ENCODE results near the gene ZNF892. TPM values are rescaled to one million over a fixed set of nuclear protein-coding genes. Genes with fewer than 3 reads are reported as not detected.
"Not testable (repeated sequence)": the region's sequence is repeated elsewhere in the genome, so short reads cannot be mapped to it uniquely, and the experiment has no call there.

The ZNF892 gene
- total RNA-seq, 1 experiment from 2014 or later = 0.32 TPM

GRCh38 chr2:95225658-95226057, 18.3 kb downstream of the ZNF892 start:
- no peak for DNase-seq (ENCODE audit: low read depth)

DNA sequence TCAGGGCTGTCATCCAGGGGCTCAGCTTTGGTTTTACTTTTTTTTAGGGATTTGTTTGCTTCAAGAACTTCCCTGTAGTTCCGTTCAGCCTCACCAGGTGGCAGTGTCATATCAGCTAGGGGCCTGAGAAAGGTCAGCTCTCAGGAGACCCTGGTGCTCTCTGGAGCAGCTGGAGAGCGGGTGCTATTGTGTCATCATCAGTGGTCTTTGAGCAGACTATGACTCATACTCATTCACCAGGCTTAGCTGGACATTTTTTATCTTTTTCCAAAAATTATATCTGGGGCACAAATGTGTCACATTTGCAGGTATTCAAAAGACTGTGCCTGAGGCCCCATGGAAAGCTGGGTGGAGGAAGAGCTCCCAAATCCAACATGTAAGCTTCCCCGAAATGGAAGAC, 24.4 kb downstream of the ZNF892 start:
- peak; percentile 69 for DNase-seq (ENCODE audit: low read depth)

DNA sequence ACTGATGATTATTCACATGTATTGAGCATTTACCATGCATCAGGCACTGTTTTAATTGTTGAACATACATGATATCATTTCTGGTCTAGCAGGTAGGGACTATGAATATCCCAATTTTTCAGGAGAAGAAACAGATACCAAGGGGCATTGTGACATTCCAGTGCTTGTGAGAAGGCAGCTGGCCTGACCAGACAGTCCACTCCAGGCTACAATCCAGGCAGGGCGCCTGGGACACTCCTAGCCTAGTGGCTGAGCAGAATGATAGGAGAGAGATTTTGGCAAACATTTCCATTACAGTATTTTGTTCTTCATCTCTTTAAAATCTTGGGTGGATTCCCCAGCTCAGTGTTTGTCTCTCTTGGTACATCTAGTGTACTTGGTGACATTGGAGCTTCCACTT, 24.9 kb downstream of the ZNF892 start:
- no peak for DNase-seq (ENCODE audit: low read depth)

GRCh38 chr2:95234286-95234785, 27.0 kb downstream of the ZNF892 start:
- DNase-seq (ENCODE audit: low read depth) = no peak

DNA sequence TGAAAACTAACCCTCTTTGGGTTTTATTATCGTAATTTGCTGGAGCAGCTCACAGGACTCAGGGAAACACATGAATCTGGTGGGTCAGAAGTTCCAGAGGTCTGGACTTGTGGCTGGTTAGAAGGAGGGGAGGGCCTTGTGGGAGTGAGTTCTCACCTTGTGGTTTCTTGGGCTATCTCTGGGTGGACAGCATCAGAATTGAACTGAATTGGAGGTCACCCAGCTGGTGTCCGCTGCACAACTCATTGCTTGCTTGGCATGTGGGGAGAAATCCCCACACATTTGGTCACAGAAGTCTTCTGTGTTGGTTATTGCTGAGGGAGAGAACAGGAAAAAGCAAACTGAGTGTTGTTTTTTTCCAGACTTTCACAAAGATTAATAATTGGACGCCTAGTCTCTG, 27.5 kb downstream of the ZNF892 start:
- no peak for DNase-seq (ENCODE audit: low read depth)

DNA sequence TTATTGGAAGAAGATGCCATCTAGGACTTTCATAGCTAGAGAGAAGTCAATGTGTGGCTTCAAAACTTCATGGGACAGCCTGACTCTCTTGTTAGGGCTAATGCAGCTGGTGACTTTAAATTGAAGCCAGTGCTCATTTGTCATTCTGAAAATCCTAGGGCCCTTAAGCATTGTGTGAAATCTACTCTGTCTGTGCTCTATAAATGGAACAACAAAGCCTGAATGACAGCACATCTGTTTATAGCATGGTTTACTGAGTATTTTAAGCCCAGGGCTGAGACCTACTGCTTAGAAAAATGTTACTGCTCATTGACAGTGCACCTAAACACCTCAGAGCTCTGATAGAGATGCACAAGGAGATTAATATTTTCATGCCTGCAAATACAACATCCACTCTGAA, 30.8 kb downstream of the ZNF892 start:
- no peak for DNase-seq (ENCODE audit: low read depth)

DNA sequence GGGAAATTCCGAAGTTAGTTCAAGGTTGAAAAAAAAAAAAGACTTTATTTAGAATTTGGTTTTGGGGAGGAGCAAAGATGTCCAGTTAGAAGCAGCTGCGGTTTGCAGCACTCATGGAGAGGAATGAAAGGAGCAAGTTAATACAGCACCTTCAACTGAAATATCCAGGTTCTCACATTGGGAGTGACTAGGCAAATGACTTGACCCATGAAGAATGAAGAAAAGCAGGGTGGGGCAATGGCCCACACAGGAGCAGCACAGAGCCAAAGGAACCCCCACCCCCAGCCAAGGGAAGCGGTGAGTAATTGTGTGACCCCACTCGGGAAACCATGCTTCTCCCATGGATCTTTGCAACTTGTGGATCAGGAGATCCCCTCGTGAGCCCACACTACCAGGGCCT, 32.8 kb downstream of the ZNF892 start:
- DNase-seq (ENCODE audit: low read depth) = no peak

DNA sequence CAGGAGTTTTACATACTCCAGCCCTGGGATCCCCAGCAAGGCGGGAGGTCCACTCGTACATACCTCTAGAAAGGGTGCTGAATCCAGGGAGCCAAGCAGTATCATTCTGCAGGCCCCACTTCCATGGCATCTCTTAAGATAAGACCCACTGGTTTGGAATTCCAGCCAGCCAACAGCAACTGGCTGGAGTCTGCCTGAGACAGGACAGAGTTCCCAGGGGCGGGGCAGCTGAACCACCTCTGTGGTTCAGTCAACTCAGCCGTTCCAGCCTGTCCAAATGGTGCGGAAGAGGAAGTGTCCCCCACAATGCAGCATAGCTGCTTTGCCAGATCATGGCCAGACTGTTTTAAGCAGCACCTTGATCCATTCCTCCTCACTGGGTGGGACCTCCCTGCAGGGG, 33.2 kb downstream of the ZNF892 start:
- no peak for DNase-seq (ENCODE audit: low read depth)

DNA sequence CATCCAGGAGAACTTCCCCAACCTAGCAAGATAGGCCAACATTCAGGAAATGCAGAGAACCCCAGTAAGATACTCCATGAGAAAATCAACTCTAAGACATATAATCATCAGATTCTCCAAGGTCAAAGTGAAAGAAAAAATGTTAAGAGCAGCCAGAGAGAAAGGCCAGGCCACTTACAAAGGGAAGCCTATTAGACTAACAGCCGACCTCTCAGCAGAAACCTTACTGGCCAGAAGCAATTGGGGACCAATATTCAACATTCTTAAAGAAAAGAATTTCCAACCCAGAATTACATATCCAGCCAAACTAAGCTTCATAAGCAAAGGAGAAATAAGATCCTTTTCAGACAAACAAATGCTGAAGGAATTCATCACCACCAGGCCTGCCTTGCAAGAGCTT, 34.8 kb downstream of the ZNF892 start:
- DNase-seq (ENCODE audit: low read depth) = not testable (repeated sequence)

Other genes with a start within 250 kb of the ZNF892 start
- gene MAL, start 181.8 kb upstream of the ZNF892 start, total RNA-seq (2014; rRNA removed; shearing (Covaris generic)) = not detected in 2 replicates
- 84.7 and 91.1 TPM in 2 replicates for gene MRPS5, start 85.7 kb upstream of the ZNF892 start, total RNA-seq (2014; rRNA removed; shearing (Covaris generic))
- 0.58 and 5.7 TPM in 2 replicates for gene ZNF514, start 47.7 kb upstream of the ZNF892 start, total RNA-seq (2014; rRNA removed; shearing (Covaris generic))
- 2.5 and 3.2 TPM in 2 replicates for gene ZNF2, start 41.7 kb upstream of the ZNF892 start, total RNA-seq (2014; rRNA removed; shearing (Covaris generic))
- gene PROM2, start 66.9 kb downstream of the ZNF892 start, total RNA-seq (2014; rRNA removed; shearing (Covaris generic)) = not detected in 2 replicates
- gene KCNIP3, start 89.8 kb downstream of the ZNF892 start, total RNA-seq (2014; rRNA removed; shearing (Covaris generic)) = 0.71 and 1.6 TPM in 2 replicates
- 35.1 and 41.7 TPM in 2 replicates for gene FAHD2A, start 195.2 kb downstream of the ZNF892 start, total RNA-seq (2014; rRNA removed; shearing (Covaris generic))